Mucosa of gallbladder (tissue), 1 donor: ENCODE data around the gene GINS3. TPM values are rescaled to one million over a fixed set of nuclear protein-coding genes. Genes with fewer than 3 reads are reported as not detected.

Experiments
- total RNA-seq: library from RNA; stranded (reverse); gene quantifications from one replicate; pipeline ENCODE4 v1.2.1, GENCODE V29; 2021
- donor health status: DM: no; HTN: no; CAD: no.

GINS3 gene
- total RNA-seq, 1 donor from 2014 or later, result 2.7 TPM

Other genes with a start within 250 kb of the GINS3 start
- gene CSNK2A2, start 194.4 kb upstream of the GINS3 start, total RNA-seq, result 58.5 TPM
- not detected for gene PRSS54, start 97.4 kb upstream of the GINS3 start, total RNA-seq
- 5.6 TPM for gene NDRG4, start 107.7 kb downstream of the GINS3 start, total RNA-seq
- 24.3 TPM for gene SETD6, start 123.0 kb downstream of the GINS3 start, total RNA-seq
- gene CNOT1, start 237.4 kb downstream of the GINS3 start, total RNA-seq, result 128 TPM